Lower leg skin (tissue), 3 donors: ENCODE measurements around the gene TDRD1.

ENCODE experiments used
- POLR2A ChIP-seq, 2 donors: fragments of 450-650 bp; IDR thresholded peaks; one replicate each; pipeline ENCODE4 v1.6.1; 2016 to 2017; ENCODE audit warnings: antibody characterized with exemption in 2 of 2, mild to moderate bottlenecking in 1 of 2, moderate library complexity in 1 of 2
- TF ChIP-seq, protein P1 (sequence below), 3 donors: fragments of 450-650 bp; IDR thresholded peaks; one replicate each; pipeline ENCODE4 v1.5.1; 2016; ENCODE audit warnings: antibody characterized with exemption in 3 of 3, mild to moderate bottlenecking in 3 of 3, moderate library complexity in 2 of 3

DNA sequence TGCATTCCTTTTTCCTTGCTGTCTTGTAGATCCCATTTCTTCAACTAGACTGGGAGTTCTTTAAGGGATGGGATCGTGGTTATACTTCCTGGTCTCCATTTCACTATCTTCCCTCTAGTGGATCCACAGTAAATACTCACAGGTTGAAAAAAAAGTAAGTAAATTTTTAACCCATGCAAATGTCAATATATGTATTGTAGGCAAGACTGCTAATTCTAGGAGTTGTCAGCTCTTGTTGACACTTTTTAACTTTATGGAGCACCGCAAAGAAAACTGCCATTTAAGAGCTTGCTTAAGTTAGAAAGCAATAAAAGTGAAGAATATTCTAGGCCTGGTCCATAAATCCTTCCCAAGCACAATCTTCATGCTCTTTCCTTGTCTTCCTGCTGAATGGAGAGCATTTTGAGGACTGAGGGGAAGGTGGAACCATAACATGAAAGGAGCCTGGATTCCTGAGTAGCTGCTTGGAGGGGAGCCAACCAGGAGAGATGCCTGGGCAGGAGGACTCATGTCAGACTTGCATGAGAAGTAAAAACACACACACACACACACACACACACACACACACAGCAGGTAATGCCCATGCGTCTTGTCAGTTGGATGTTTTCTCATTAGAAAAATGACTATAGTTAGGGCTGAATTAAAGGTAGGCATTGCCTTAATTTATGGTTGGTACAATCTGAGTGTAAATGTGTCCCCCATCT lies 92.1 kb downstream of the TDRD1 start:
- no peak for TF ChIP-seq POLR2A (IDR thresholded peaks at IDR 0.05)
- TF ChIP-seq, protein P1, sequence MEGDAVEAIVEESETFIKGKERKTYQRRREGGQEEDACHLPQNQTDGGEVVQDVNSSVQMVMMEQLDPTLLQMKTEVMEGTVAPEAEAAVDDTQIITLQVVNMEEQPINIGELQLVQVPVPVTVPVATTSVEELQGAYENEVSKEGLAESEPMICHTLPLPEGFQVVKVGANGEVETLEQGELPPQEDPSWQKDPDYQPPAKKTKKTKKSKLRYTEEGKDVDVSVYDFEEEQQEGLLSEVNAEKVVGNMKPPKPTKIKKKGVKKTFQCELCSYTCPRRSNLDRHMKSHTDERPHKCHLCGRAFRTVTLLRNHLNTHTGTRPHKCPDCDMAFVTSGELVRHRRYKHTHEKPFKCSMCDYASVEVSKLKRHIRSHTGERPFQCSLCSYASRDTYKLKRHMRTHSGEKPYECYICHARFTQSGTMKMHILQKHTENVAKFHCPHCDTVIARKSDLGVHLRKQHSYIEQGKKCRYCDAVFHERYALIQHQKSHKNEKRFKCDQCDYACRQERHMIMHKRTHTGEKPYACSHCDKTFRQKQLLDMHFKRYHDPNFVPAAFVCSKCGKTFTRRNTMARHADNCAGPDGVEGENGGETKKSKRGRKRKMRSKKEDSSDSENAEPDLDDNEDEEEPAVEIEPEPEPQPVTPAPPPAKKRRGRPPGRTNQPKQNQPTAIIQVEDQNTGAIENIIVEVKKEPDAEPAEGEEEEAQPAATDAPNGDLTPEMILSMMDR (IDR thresholded peaks at IDR 0.05) = no peak
